ENCODE data around the gene FBXW12. TPM values are rescaled to one million over a fixed set of nuclear protein-coding genes. Genes with fewer than 3 reads are reported as not detected.

The FBXW12 gene
- total and polyA plus RNA-seq, 9 donors = 0.22 to 0.46 (median 0.33) TPM; not detected in 4

DNA sequence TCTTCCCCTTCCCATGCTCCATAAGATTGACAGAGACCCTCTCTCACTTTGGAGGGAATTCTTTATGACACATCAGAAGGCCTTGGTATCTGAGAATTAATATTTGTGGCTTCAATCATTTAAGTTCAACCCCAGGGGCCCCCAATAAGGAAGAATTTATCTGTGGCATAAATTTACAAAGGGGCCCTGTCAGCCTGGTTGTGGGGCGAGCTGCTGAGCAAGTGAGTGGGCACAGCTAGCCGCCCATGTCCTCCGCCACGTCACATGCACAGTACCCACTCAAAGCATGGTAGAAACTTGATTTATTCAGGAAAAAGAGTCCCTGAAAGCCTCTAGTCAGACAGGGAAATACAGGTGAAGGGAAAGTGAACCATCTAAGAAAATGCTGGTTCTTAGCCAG lies 44.5 kb downstream of the FBXW12 start:
- DNase-seq = no peak
- H3K36me3 ChIP-seq = no peaks in the 10 kb centered on the region

DNA sequence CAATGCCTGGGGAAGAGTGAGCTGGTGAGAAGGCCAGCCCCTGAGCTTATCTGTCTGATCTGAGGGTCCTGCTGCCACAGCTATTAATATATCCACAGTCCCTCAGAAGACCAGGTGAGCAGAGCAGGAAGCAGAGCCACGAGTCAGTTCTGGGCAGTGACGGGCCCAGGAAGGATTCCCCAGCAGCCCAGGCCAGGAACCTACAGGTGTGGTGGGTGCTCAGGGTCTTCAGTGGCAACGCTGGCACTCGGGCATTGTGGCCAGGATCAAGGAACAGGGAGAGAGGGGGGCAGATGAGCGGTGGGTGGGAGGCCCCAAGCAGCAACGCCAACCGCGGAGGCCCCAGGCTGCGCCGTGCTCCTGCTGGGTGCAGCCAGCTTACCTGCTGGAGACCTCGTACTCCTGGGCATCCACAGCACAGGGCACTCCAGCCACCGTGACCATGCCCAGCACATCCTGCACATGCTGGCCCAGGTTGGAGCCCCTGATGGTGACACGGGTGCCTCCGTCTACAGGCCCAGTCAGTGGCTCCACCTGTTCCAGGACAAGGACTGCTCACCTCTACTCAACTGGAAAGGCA lies 45.6 kb downstream of the FBXW12 start:
- 90 to 91% (median 90%) methylated on average over 14 of the region's 14 CpGs for WGBS, 3 donors
- H3K4me3 ChIP-seq = no peak overlapping the region
- DNase-seq = no peak
- H3K27me3 ChIP-seq = no peaks in the 10 kb centered on the region
- intact Hi-C loops (cut with DNase I) = no loop called here
- H3K9me3 ChIP-seq = no peaks in the 10 kb centered on the region
- TF ChIP-seq EP300 (IDR thresholded peaks at IDR 0.05) = no peak
- TF ChIP-seq, protein P1, sequence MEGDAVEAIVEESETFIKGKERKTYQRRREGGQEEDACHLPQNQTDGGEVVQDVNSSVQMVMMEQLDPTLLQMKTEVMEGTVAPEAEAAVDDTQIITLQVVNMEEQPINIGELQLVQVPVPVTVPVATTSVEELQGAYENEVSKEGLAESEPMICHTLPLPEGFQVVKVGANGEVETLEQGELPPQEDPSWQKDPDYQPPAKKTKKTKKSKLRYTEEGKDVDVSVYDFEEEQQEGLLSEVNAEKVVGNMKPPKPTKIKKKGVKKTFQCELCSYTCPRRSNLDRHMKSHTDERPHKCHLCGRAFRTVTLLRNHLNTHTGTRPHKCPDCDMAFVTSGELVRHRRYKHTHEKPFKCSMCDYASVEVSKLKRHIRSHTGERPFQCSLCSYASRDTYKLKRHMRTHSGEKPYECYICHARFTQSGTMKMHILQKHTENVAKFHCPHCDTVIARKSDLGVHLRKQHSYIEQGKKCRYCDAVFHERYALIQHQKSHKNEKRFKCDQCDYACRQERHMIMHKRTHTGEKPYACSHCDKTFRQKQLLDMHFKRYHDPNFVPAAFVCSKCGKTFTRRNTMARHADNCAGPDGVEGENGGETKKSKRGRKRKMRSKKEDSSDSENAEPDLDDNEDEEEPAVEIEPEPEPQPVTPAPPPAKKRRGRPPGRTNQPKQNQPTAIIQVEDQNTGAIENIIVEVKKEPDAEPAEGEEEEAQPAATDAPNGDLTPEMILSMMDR (IDR thresholded peaks at IDR 0.05) = no peak
- TF ChIP-seq POLR2A (IDR thresholded peaks at IDR 0.05) = no peak
- no peak overlapping the region for H3K27ac ChIP-seq
- no peaks in the 10 kb centered on the region for H3K36me3 ChIP-seq
- no peaks in the 10 kb centered on the region for H3K4me1 ChIP-seq (ENCODE audit: insufficient read depth)

More for the DNA sequence above, 44.5 kb downstream of the FBXW12 start:
- no peak for TF ChIP-seq POLR2A (IDR thresholded peaks at IDR 0.05)
- TF ChIP-seq, protein P1 (IDR thresholded peaks at IDR 0.05) = no peak
- TF ChIP-seq EP300 (IDR thresholded peaks at IDR 0.05) = no peak
- Histone ChIP-seq H3K4me3 (no peak overlapping the region), H3K9me3 (no peaks in the 10 kb centered on the region), H3K4me1 (ENCODE audit: insufficient read depth) (no peaks in the 10 kb centered on the region), H3K27me3 (no peaks in the 10 kb centered on the region), H3K27ac (no peak overlapping the region)
- intact Hi-C loops (cut with DNase I) = no loop called here
- WGBS, 3 donors = 94 to 97% (median 96%) methylated on average over 4 of the region's 4 CpGs

DNA sequence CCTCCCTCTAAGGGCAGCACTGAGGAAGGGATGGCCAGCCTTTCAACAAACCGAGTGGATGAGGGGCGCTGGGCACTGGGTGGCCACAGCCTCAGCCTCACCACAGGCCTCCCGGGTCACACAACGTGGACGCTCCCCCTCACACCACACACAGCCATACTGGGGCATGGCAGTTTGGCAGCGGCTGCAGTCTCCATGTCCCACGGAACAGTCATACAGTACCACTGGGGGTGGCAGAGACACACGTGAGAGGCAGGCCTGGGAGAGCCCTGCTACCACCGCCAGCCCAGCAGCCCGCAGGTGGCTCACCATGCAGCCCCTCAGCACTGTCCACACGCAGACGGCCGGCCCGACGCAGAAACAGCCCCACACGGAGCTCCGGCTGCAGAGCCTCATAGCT lies 46.1 kb downstream of the FBXW12 start:
- TF ChIP-seq, protein P1 (IDR thresholded peaks at IDR 0.05) = no peak
- TF ChIP-seq POLR2A (IDR thresholded peaks at IDR 0.05) = no peak
- no peak for TF ChIP-seq EP300 (IDR thresholded peaks at IDR 0.05)
- H3K27me3 ChIP-seq = no peaks in the 10 kb centered on the region
- WGBS, 3 donors = 87 to 91% (median 89%) methylated on average over 17 of the region's 17 CpGs
- DNase-seq = no peak
- H3K4me3 ChIP-seq = no peak overlapping the region
- H3K36me3 ChIP-seq = no peaks in the 10 kb centered on the region
- intact Hi-C loops (cut with DNase I) = no loop called here
- H3K9me3 ChIP-seq = no peaks in the 10 kb centered on the region
- no peak overlapping the region for H3K27ac ChIP-seq
- no peaks in the 10 kb centered on the region for H3K4me1 ChIP-seq (ENCODE audit: insufficient read depth)

DNA sequence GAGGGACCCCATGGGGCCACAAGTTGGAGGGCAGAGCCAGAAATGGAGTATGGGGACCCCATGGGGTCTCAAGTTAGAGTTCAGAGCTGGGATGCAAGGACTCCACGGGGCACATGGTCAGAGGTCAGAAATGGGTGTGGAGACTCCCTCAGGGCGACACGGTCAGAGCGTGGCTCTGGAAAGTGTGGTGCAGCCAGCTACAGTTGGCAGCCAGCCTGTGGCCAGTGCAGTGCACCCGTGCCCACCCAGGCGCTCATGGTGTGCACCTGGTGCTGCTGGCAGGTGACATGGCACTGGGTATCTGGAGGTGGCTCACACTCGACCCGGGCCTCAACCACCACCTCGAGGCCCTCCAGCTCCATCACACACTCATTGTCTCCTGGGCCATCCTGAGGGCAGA lies 46.6 kb downstream of the FBXW12 start:
- DNase-seq = no peak
- H3K9me3 ChIP-seq = no peaks in the 10 kb centered on the region
- intact Hi-C loops (cut with DNase I) = no loop called here
- no peaks in the 10 kb centered on the region for H3K36me3 ChIP-seq
- H3K4me1 ChIP-seq (ENCODE audit: insufficient read depth) = no peaks in the 10 kb centered on the region
- no peak overlapping the region for H3K4me3 ChIP-seq
- no peaks in the 10 kb centered on the region for H3K27me3 ChIP-seq
- 79 to 88% (median 82%) methylated on average over 9 of the region's 9 CpGs for WGBS, 3 donors
- no peak overlapping the region for H3K27ac ChIP-seq
- no peak for TF ChIP-seq EP300 (IDR thresholded peaks at IDR 0.05)
- TF ChIP-seq, protein P1 (IDR thresholded peaks at IDR 0.05) = no peak
- TF ChIP-seq POLR2A (IDR thresholded peaks at IDR 0.05) = no peak

Measured in ovary (tissue), 9 donors.